Esophagus squamous epithelium (tissue), 5 donors: ENCODE measurements around the gene TUBA3E. TPM values are rescaled to one million over a fixed set of nuclear protein-coding genes. Genes with fewer than 3 reads are reported as not detected.
"Not testable (repeated sequence)": the region's sequence is repeated elsewhere in the genome, so short reads cannot be mapped to it uniquely, and the experiment has no call there.

ENCODE experiments used
- DNase-seq: peaks from one replicate; lab custom pipeline; 2025; lab: John Stamatoyannopoulos, UW
- H3K27ac ChIP-seq, 4 donors: fragments of 200-600 bp; sonication (generic); one replicate each; pipeline ENCODE4 v1.5.1; 2016 to 2019; ENCODE audit warnings: mild to moderate bottlenecking in 1 of 4
- H3K27me3 ChIP-seq, 4 donors: fragments of 200-600 bp; sonication (generic); 1 replicate in 3 of 4; 2 replicates in 1 of 4; pipeline versions ENCODE4 v1.5.1 to v1.6.0; 2017 to 2021; ENCODE audit warnings: antibody characterized with exemption in 1 of 4
- H3K36me3 ChIP-seq, 3 donors: fragments of 200-600 bp; sonication (generic); one replicate each; pipeline ENCODE4 v1.5.1; 2016 to 2019
- H3K4me1 ChIP-seq, 3 donors: fragments of 200-600 bp; sonication (generic); one replicate each; pipeline ENCODE4 v1.5.1; 2017 to 2019
- H3K4me3 ChIP-seq, 4 donors: fragments of 200-600 bp; sonication (generic); 1 replicate in 3 of 4; 2 replicates in 1 of 4; pipeline ENCODE4 v1.5.1; 2016 to 2019; ENCODE audit warnings: mild to moderate bottlenecking in 2 of 4, moderate library complexity in 1 of 4
- H3K9me3 ChIP-seq, 3 donors: fragments of 200-600 bp; sonication (generic); one replicate each; pipeline ENCODE4 v1.5.1; 2016 to 2019
- CTCF ChIP-seq, 6 experiments: fragments of 450-650 bp in 4 of 6; fragments of 200-600 bp in 2 of 6; sonication (generic) in 2 of 6; IDR thresholded peaks; one replicate each; pipeline ENCODE4 v1.5.1; 2016 to 2019; ENCODE audit warnings: antibody characterized with exemption in 6 of 6, mild to moderate bottlenecking in 4 of 6, moderate library complexity in 4 of 6
- POLR2A ChIP-seq, 4 donors: fragments of 450-650 bp; IDR thresholded peaks; one replicate each; pipeline ENCODE4 v1.6.1; 2017; ENCODE audit warnings: antibody characterized with exemption in 4 of 4, mild to moderate bottlenecking in 4 of 4, moderate library complexity in 3 of 4
- WGBS, 2 donors: methylation state at CpG; one replicate each; pipeline ENCODE4 v1.1.5; 2018; 5-methylcytosine and 5-hydroxymethylcytosine counted together
- intact Hi-C: fragments of 100-400 bp; cut with DNase I; formaldehyde crosslinking; loops from one replicate; pipeline ENCODE4 v1.15.0; 2022
- total RNA-seq, 4 donors: library from RNA; depleted of rRNA; stranded (reverse); fragments of >200 nt; gene quantifications; one replicate each; pipeline ENCODE4 v1.1.0, GENCODE V29; 2016
- donor health status: DM: yes; HTN: yes; CAD: no.

TUBA3E gene
- total RNA-seq, 4 donors from 2014 or later = not detected

- Histone ChIP-seq H3K36me3 (peaks cover 0 to 19% (median 0%) of the 10 kb centered on the region in 3 donors), H3K4me3 (peak within 1 kb of the TSS; percentile 74 to 96 (median 86)), H3K27ac (peak within 1 kb of the TSS; percentile 88 to 98 (median 94)), H3K4me1 (peaks cover 19 to 38% (median 20%) of the 10 kb centered on the region in 3 donors)
- peak; percentile 63 for DNase-seq
- 0% methylated on average over 19 of the region's 86 CpGs; no CpG with 5 or more reads in 1 of the 2 donors for WGBS, 2 donors
- TF ChIP-seq CTCF (IDR thresholded peaks at IDR 0.05) = peak; percentile 66 to 96 (median 94)
- peak in 2 of 4 donors; percentile 45 to 56 for TF ChIP-seq POLR2A (IDR thresholded peaks at IDR 0.05)
- not testable (repeated sequence) for H3K27me3 ChIP-seq, H3K9me3 ChIP-seq
- intact Hi-C loops = loop anchor here (5.0 kb wide), 1 partner anchor 160 kb away; the partner anchor contains the start of gene IMP4
Measured at GRCh38 chr2:130181880-130182682, 16.2 kb downstream of the TUBA3E start, which contains the start of gene MZT2B. MZT2B (plus strand) TSS chr2:130182262; CDS start chr2:130182283, 21 bp downstream.

- Histone ChIP-seq H3K27ac (peak within 1 kb of the TSS; percentile 88 to 98 (median 94)), H3K27me3 (no peaks in the 10 kb centered on the region), H3K4me3 (peak within 1 kb of the TSS; percentile 74 to 96 (median 86)), H3K9me3 (no peaks in the 10 kb centered on the region), H3K4me1 (peaks cover 19 to 38% (median 20%) of the 10 kb centered on the region in 3 donors), H3K36me3 (peaks cover 0 to 15% (median 3%) of the 10 kb centered on the region in 3 donors)
- TF ChIP-seq POLR2A (IDR thresholded peaks at IDR 0.05) = peak in 2 of 4 donors; percentile 33 to 47
- TF ChIP-seq CTCF (IDR thresholded peaks at IDR 0.05) = no peak
- DNase-seq = peak; percentile 81
- intact Hi-C loops = loop anchor here (5.0 kb wide), 1 partner anchor 161 kb away; the partner anchor contains the start of gene IMP4
- 0% methylated on average over 15 of the region's 55 CpGs; no CpG with 5 or more reads in 1 of the 2 donors for WGBS, 2 donors
Measured at GRCh38 chr2:130181325-130181879, 16.8 kb downstream of the TUBA3E start, which contains the start of gene SMPD4. SMPD4 (minus strand) TSS chr2:130181602; CDS start chr2:130176592, 5,010 bp downstream.

GRCh38 chr2:130180404-130181324, 17.6 kb downstream of the TUBA3E start:
- intact Hi-C loops = loop anchor here (5.0 kb wide), 1 partner anchor 162 kb away; the partner anchor contains the start of gene IMP4
- WGBS, 2 donors = 21 to 34% methylated on average over 24 to 28 of the region's 38 CpGs
- DNase-seq = not testable (repeated sequence)

GRCh38 chr2:130174866-130175265, 23.4 kb downstream of the TUBA3E start:
- intact Hi-C loops, H3K4me1 ChIP-seq, DNase-seq, H3K9me3 ChIP-seq, H3K27ac ChIP-seq, H3K4me3 ChIP-seq, H3K27me3 ChIP-seq: not testable (repeated sequence)
- WGBS, 2 donors = 75 to 77% methylated on average over 4 to 5 of the region's 5 CpGs
- peaks cover 8 to 66% (median 9%) of the 10 kb centered on the region in 3 donors for H3K36me3 ChIP-seq

More at GRCh38 chr2:130180404-130181324, 17.6 kb downstream of the TUBA3E start:
- peak overlapping the region; percentile 74 to 96 (median 86) for H3K4me3 ChIP-seq
- peaks cover 19 to 38% (median 20%) of the 10 kb centered on the region in 3 donors for H3K4me1 ChIP-seq
- not testable (repeated sequence) for H3K9me3 ChIP-seq, H3K27me3 ChIP-seq
- H3K27ac ChIP-seq = peak overlapping the region; percentile 88 to 98 (median 94)
- H3K36me3 ChIP-seq = peaks cover 0 to 20% (median 7%) of the 10 kb centered on the region in 3 donors

GRCh38 chr2:130169896-130170295, 28.3 kb downstream of the TUBA3E start:
- Histone ChIP-seq H3K4me1 (no peaks in the 10 kb centered on the region), H3K27ac (no peak overlapping the region)
- TF ChIP-seq CTCF (IDR thresholded peaks at IDR 0.05) = no peak
- TF ChIP-seq POLR2A (IDR thresholded peaks at IDR 0.05) = no peak

GRCh38 chr2:130169163-130169562, 29.1 kb downstream of the TUBA3E start:
- DNase-seq, H3K9me3 ChIP-seq, H3K4me1 ChIP-seq, H3K27me3 ChIP-seq, H3K27ac ChIP-seq, intact Hi-C loops, H3K4me3 ChIP-seq: not testable (repeated sequence)
- H3K36me3 ChIP-seq = peaks cover 12 to 100% (median 12%) of the 10 kb centered on the region in 3 donors
- 60 to 96% methylated on average over 1 to 3 of the region's 3 CpGs for WGBS, 2 donors

More at GRCh38 chr2:130169896-130170295, 28.3 kb downstream of the TUBA3E start:
- intact Hi-C loops = no loop called here
- Histone ChIP-seq H3K4me3 (no peak overlapping the region), H3K9me3 (no peaks in the 10 kb centered on the region), H3K36me3 (peaks cover 8 to 100% (median 9%) of the 10 kb centered on the region in 3 donors), H3K27me3 (no peaks in the 10 kb centered on the region)
- 92 to 93% methylated on average over 7 of the region's 7 CpGs for WGBS, 2 donors
- no peak for DNase-seq

- H3K9me3 ChIP-seq, H3K4me1 ChIP-seq, H3K4me3 ChIP-seq, H3K27ac ChIP-seq, intact Hi-C loops, DNase-seq, H3K27me3 ChIP-seq: not testable (repeated sequence)
- 81% methylated on average over 2 of the region's 3 CpGs for WGBS, 2 donors
- peaks cover 12 to 100% (median 28%) of the 10 kb centered on the region in 3 donors for H3K36me3 ChIP-seq
Measured at GRCh38 chr2:130166611-130167010, 31.6 kb downstream of the TUBA3E start.
